Mesenteric fat pad (tissue), 1 donor: ENCODE measurements around the gene MFN1. TPM values are rescaled to one million over a fixed set of nuclear protein-coding genes. Genes with fewer than 3 reads are reported as not detected.

Source experiments
- DNase-seq: peaks from one replicate; pipeline ENCODE4 v3.0.0-alpha.2; 2020; ENCODE audit warnings: low spot score
- total RNA-seq: library from RNA; stranded (reverse); fragmentation: NEBNext Ultra II Directional; extraction: Animal tissue kit (Norgen Biotek cat#: 25700); gene quantifications from one replicate; pipeline ENCODE4 v1.2.1, GENCODE V29; 2021
- donor health status: DM: yes; HTN: yes; CAD: no.

The MFN1 gene
- total RNA-seq, 1 donor from 2014 or later: 48.0 TPM

DNA sequence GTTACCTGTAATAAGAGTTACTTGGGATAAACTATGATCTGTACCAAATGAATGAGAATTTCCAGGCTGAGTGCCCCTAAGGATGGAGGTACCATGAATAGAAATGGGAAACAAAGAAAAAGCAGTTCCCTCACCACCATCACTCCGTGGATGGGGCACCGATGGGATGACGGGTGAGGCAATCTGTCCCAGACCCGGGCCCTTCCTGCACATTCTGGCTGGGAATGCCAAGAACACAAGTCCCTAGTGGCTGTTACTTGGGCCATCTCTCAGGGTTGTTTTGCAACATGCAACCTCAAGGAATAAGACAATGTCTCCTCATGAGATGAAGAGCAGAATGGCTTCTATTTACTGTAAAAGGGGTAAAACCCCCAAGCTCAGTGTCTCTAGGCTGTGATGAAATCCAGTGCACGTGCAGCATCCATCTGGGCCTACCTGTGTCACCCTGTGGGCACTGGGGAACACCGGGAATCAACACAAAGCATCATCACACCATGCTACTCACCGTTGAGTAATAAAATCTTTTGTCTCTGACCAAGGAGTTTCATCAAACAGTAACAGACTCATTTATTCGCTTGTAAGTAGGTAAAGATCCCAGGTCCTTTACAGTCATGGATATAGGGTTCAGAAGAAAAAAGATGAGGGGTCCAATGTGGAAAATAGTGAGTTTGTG, 81.5 kb downstream of the MFN1 start:
- no peak for DNase-seq

DNA sequence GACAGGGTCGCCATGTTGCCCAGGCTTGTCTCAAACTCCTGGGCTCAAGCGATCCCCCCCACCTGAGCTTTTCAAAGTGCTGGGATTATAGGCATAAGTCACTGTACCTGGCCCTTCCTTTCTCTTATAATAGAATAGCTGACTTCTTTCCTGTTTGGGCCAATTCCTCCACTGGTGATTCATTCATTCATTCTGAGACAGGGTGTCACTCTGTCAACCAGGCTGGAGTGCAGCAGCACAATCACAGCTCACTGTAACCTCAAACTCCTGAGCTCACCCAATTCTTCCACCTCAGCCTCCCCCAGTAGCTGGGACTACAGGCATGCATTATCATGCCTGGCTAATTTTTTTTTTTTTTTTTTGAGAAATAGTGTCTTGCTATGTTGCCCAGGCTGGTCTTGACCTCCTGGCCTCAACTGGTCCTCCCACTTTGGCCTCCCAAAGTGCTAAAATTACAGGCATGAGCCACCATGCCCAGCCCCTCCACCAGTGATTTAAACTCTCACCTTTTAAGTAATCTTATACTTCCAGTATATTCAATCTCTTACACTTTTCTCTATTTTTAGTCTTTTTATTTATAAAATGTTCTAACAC, 82.9 kb downstream of the MFN1 start:
- no peak for DNase-seq

GRCh38 chr3:179432021-179432420, 84.5 kb downstream of the MFN1 start:
- DNase-seq: no peak

DNA sequence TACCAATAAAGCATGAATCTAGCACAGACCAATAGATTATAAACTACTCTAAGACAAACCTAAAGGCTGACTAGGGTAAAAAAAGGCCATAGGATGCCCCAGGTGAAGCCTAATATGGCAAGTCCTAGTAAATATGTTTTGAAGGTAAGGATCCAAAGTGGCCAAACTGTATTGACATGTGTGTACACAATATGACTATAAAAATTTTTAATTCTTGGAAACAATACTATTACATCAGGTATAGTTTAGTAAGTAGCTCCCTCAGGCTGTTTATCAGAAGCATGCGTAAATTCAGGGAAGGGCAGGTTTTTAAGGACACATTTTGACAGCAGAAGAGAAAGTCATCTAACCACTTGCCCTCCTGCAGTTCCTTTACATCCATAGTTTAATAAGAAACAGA, 84.9 kb downstream of the MFN1 start:
- DNase-seq: no peak

DNA sequence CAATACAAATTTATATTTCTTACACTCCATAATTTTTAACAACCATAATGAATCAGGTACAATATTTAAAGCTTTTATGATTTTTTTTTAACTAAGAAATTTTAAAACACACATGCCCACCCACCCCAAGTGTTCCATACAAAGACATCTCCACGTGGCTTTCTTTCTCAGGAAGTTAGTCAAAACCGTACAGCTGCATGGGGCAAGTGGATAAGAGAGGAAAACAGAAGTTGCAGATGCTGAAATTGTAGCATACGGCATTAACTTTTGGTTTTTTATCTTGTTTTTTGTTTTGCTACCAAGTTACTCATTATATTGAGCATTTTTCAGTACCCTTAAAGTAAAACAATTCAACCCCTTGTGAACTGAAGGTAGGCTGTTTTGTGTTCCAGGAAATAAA, 89.0 kb downstream of the MFN1 start:
- DNase-seq: no peak

DNA sequence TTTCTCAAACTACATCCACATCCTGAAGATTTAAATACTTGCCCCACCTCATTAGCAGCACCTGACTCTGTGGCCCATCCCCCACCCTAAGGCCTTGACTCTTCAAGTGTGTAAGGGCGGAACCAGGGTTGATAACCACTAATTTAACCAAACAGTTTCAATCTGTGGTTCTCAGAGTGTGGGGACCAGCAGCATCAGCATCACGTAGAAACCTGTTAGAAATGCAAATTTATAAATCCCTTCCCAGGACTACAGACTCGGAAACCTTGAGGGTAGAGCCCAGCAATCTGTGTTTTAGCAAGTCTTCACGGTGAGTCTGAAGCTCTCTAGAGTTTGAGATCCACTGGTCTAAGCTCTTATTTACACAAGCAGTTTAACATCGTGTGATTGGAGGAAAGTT, 91.3 kb downstream of the MFN1 start:
- no peak for DNase-seq

Other genes starting within 250 kb of the MFN1 start
- 68.3 TPM for gene PIK3CA, start 199.4 kb upstream of the MFN1 start, total RNA-seq
- gene KCNMB3, start 96.6 kb upstream of the MFN1 start, total RNA-seq: 3.2 TPM
- gene ZNF639, start 24.7 kb upstream of the MFN1 start, total RNA-seq: 33.0 TPM
- gene GNB4, start 103.8 kb downstream of the MFN1 start, total RNA-seq: 32.2 TPM
- gene ACTL6A, start 215.2 kb downstream of the MFN1 start, total RNA-seq: 35.0 TPM